Stimulated activated CD8-positive, alpha-beta memory T cell treated with anti-CD3 and anti-CD28 coated beads, Interleukin-15, amount 100 ng/mL, for 48 hours (primary cell): ENCODE measurements around the gene GLI1.
"Not testable (repeated sequence)": the region's sequence is repeated elsewhere in the genome, so short reads cannot be mapped to it uniquely, and the experiment has no call there.

Source experiments
- DNase-seq, 2 donors: peaks; one replicate each; pipeline ENCODE4 v3.0.0-alpha.2; 2020; ENCODE audit warnings: low read depth in 2 of 2

Gene GLI1

DNA sequence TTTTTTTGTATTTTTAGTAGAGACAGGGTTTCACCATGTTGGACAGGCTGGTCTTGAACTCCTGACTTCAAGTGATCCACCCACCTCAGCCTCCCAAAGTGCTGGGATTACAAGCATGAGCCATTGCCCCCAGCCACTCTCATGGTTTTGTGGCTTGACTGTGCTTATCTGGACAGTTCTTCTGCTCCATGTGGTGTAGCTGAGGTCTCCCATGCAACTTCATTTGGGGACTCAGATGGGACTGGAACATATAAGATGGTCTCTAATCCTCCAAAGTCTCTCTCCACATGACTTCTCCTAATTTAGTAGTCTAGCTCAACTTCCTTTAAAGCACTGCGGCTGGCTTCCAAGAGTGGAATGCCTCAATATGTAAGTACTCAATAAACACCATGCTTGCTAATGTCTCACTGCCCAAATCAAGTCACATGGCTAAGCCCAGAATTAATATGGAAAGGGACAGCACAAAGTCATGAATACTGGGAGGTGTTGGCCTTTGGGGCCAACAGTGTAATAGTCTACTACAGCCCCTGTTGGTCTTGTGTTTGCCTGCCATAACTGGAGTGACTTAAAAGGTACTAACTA is 17.6 kb upstream of the GLI1 start:
- no peak for DNase-seq

DNA sequence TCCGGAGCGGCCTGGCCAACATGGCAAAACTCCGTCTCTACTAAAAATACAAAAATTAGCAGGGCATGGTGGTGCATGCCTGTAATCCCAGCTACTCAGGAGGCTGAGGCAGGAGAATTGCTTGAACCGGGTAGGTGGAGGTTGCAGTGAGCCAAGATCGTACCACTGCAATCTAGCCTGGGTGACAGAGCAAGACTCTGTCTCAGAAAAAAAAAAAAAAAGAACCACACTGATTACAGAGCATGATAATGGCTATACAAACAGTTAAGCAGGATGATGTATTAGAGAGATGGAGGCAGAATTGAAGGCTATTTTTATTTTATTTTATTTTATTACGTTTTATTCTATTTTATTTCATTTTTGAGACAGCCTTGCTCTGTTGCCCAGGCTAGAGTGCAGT is 15.2 kb upstream of the GLI1 start:
- DNase-seq = not testable (repeated sequence)

DNA sequence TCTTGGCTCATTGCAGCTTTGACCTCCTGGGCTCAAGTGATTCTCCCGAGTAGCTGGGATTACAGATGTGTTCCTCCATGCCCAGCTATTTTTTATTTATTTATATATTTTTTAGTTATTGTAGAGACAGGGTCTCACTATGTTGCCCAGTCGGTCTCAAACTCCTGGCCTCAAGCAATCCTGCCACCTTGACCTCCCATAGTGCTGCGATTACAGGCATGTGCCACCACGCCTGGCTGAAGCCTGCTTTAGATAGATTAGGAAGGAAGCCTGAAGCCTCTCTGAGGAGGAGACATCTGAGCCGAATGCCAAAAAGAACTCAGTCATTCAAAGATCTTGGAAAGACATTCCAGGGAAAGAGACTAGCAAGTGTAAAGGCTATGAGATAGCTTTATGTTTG is 14.8 kb upstream of the GLI1 start:
- no peak for DNase-seq

DNA sequence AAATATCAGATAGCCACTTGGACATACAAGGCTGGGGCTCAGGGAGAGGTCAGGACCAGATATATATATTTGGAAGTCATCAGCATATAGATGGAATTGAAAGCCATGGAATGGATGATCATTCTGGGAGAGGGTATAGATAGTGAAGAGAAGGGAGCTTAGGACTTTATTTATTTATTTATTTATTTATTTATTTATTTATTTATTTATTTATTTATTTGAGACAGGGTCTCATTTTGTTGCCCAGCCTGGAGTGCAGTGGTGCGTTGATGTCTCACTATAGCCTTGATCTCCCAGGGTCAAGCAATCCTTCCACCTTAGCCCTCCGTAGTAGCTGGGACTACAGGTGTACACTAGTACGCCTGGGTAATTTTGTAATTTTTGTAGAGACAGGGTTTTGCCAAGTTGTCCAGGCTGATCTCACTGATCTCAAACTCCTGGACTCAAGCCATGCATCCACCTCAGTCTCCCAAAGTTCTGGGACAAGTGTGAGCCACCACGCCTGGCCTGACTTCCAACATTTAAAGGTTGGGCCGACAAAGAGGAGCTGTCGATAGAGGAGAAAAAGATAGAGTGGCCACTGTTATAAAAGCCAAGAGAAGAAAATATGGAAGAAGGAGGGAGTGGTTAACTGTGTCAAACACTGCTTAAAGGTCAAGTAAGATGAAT is 13.2 kb upstream of the GLI1 start:
- no peak for DNase-seq

DNA sequence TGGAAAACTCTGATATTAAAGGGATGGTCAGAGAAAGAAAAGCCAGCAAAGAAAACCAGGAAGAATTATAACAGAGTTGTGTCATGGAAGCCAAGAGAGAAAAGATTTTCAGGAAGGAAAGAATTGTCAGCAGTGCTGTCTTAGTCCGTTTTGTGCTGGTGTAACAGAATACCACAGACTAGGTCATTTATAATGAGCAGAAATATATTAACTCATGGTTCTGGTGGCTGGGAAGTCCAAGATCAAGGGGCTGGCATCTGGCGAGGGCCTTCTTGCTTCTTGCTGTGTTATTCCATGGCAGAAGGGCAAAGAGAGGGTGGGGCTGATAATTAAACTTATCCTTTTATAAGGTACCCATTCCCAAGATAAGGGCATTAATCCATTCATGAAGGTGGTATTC is 10.9 kb upstream of the GLI1 start:
- no peak for DNase-seq

DNA sequence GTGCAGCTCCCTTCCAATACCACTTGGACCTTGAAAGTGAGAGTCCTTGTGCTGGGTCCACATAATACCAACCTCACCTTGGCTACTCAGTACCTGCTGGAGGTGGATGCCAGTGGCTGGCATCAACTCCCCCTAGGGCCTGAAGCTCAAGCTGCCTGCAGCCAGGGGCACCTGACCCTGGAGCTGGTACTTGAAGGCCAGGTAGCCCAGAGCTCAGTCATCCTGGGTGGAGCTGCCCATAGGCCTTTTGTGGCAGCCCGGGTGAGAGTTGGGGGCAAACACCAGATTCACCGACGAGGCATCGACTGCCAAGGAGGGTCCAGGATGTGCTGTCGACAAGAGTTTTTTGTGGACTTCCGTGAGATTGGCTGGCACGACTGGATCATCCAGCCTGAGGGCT is 10.2 kb upstream of the GLI1 start:
- DNase-seq = no peak

DNA sequence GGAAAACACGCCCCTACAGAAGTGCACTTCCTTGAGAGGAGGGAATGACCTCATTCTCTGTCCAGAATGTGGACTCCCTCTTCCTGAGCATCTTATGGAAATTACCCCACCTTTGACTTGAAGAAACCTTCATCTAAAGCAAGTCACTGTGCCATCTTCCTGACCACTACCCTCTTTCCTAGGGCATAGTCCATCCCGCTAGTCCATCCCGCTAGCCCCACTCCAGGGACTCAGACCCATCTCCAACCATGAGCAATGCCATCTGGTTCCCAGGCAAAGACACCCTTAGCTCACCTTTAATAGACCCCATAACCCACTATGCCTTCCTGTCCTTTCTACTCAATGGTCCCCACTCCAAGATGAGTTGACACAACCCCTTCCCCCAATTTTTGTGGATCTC is 9.5 kb upstream of the GLI1 start:
- no peak for DNase-seq

DNA sequence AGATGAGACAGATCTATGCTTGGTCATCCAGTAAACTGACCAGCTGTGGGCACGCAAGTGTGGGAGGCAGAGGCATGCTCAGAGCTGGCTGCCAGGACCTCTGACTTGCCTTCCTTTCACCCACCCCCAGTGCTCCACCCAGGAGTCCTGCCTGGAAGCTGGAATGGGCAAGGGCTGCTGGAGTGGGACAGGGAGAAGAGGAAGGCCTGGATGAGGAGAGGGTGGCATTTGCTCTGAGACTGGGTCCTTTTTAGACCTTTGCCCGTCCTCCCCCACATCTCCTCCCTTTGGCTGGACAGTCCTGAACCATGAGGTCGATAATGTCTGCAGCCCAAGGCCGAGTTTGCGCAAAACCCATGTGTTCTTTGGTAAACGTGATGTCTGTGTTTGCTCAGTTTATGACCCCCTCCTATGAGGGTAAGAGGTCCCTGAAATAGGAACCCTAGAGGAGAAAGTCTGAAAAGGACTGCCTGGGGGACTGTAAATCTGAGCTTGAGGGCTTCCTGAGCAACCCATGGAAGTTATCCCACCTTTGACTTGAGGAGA is 8.3 kb upstream of the GLI1 start:
- no peak for DNase-seq

DNA sequence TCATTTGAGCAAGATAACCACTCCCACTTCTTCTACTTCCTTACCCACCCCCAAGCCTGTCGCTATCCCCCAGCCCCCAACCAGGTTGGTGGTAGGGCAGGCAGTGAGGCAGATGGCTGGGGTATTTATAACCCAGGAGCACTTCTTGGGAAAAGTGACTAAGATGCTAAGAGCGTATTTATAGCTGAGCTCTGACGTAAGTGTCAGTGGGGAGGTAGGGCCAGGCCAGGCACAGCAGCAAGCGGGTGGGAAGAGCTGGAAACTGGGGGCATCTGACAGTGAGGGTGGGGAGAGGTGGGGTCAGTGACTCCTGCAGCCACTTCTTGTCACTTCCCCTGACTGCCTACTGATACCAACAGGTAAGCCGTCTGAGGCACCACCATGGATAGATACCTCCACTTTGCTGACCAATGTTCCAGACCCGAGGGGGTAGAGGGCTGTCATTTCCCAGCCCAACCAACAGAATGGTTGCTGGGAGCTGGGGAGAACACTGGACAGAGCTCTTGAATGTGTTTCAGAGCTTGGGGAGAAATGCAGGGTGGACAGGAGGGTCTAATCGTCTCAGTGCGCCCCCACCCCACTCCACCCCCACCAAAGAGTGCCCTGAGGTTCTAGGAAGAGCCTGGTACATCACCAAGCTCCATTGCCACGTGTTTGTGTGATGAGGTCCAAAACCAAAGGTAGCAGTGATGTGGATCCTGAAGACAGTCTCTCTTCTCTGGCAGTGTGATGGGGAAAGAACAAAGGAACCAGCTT is 7.2 kb upstream of the GLI1 start:
- DNase-seq = no peak

DNA sequence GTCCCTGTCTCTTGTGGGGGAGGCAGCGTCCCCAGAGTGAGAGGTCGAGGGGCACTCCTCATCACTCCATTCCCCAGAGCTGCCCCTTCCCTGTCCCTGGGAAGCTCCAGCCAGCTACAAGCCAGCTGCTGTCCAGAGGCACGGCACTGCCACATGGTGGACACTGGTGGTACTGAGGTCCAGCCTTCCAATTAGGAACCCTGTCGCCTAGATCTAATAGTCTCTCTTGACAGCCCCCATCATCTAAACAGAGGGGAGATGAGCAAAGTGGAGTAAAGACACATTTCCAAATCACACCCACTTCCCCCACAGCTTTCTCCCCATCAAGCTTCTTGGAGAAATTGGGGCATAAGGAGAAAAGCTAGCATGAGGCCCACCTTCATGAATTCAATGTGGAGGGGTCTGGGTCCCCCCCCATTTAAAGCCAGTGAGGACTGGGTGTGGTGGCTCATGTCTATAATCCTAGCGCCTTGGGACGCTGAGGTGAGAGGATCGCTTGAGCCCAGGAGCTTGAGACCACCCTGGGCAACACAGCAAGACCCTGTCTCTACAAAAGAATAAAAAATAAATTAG is 6.6 kb upstream of the GLI1 start:
- DNase-seq = no peak

DNA sequence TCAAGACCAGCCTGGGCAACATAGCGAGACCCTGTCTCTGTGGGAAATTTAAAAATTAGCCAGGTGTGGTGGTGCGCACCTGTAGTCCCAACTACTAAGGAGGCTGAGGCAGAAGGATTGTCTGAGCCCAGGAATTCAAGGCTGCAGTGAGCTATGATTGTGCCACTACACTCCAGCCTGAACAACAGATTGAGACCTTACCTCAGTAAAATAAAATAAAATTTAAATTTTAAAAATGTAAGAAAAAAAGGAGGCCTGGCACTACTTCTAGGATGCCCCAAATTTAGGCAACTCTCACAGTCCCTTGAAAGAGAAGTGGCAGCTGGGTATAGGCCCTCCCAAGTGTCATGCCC is 5.4 kb upstream of the GLI1 start:
- DNase-seq = no peak

DNA sequence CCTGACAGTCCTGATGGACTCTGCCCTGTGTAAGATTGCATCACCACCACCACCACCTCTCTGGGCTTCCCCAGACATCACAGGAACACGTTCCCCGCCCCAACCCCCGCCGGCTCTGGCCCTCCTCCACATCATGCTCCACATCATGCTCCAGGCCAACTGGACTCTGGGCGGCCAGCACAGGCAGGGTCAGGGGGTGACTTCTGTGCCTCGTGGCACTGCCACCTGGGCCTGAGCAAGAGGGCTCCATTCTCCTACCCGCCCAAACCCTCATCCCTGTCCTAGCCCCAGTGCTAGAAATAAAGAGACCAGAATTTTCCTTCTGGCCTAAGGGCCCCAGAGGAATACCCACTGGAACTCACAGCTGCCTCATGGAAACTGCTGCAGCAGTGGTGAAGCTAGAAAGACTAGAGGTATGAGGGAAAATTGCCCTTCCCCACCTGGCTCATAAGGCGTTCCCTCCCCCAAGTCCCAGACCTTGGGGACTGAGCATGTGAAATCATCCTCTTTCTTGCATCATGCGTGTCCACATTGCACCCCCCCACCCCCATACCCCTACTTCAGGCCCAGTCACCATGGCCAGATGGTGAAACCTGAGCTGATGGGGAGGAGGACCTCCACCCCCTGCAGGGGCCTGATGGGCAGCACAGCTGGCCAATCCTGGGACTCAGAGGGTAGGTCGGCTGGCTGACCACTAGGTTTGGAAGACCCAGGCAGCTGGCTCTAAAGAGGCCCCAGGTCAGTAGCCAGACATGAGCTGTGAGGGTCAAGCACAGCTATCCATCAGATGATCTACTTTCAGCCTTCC is 4.8 kb upstream of the GLI1 start, which contains the start of gene INHBE:
TSS of gene INHBE (plus strand) at position 742 of the 808 bp plus-strand sequence. CDS start 230 bp downstream, outside the sequence.
- DNase-seq = no peak

DNA sequence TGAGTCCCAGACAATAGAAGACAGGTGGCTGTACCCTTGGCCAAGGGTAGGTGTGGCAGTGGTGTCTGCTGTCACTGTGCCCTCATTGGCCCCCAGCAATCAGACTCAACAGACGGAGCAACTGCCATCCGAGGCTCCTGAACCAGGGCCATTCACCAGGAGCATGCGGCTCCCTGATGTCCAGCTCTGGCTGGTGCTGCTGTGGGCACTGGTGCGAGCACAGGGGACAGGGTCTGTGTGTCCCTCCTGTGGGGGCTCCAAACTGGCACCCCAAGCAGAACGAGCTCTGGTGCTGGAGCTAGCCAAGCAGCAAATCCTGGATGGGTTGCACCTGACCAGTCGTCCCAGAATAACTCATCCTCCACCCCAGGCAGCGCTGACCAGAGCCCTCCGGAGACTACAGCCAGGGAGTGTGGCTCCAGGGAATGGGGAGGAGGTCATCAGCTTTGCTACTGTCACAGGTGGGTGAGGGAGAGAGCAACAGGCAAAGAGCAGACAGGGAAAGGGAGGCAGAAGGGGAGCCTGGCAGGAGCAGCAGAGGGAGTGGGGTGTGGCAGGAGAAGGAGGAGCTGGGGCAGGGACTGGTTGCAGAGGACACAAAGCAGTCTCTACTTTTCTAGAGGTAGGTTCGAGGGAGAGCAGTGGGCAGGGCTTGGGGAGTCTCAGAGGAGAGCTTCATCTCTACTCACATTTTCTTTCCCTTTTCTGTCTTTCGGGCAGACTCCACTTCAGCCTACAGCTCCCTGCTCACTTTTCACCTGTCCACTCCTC is 4.0 kb upstream of the GLI1 start:
- no peak for DNase-seq

DNA sequence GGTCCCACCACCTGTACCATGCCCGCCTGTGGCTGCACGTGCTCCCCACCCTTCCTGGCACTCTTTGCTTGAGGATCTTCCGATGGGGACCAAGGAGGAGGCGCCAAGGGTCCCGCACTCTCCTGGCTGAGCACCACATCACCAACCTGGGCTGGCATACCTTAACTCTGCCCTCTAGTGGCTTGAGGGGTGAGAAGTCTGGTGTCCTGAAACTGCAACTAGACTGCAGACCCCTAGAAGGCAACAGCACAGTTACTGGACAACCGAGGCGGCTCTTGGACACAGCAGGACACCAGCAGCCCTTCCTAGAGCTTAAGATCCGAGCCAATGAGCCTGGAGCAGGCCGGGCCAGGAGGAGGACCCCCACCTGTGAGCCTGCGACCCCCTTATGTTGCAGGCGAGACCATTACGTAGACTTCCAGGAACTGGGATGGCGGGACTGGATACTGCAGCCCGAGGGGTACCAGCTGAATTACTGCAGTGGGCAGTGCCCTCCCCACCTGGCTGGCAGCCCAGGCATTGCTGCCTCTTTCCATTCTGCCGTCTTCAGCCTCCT is 3.4 kb upstream of the GLI1 start:
- no peak for DNase-seq

DNA sequence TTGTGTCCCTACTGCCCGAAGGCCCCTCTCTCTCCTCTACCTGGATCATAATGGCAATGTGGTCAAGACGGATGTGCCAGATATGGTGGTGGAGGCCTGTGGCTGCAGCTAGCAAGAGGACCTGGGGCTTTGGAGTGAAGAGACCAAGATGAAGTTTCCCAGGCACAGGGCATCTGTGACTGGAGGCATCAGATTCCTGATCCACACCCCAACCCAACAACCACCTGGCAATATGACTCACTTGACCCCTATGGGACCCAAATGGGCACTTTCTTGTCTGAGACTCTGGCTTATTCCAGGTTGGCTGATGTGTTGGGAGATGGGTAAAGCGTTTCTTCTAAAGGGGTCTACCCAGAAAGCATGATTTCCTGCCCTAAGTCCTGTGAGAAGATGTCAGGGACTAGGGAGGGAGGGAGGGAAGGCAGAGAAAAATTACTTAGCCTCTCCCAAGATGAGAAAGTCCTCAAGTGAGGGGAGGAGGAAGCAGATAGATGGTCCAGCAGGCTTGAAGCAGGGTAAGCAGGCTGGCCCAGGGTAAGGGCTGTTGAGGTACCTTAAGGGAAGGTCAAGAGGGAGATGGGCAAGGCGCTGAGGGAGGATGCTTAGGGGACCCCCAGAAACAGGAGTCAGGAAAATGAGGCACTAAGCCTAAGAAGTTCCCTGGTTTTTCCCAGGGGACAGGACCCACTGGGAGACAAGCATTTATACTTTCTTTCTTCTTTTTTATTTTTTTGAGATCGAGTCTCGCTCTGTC is 2.7 kb upstream of the GLI1 start:
- no peak for DNase-seq

DNA sequence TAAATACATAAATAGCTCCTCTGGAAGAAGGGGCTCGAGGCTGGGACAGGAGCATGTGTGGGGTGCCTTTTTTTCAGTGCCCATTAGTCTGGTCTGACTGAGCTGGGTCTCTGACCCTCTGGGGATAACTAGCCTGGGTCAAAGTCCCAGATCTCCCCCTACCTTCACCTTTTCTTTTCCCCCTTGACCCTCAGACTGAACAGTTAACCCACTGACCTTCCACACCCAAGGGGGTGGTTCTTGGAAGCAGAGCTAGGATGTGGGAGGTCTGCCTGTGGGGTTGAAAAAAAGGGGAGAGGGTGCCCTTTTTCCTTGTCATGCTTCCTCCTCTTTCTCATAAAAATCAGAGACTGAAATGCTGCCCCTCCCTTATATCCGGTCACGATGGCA is 925 bp upstream of the GLI1 start:
- no peak for DNase-seq

DNA sequence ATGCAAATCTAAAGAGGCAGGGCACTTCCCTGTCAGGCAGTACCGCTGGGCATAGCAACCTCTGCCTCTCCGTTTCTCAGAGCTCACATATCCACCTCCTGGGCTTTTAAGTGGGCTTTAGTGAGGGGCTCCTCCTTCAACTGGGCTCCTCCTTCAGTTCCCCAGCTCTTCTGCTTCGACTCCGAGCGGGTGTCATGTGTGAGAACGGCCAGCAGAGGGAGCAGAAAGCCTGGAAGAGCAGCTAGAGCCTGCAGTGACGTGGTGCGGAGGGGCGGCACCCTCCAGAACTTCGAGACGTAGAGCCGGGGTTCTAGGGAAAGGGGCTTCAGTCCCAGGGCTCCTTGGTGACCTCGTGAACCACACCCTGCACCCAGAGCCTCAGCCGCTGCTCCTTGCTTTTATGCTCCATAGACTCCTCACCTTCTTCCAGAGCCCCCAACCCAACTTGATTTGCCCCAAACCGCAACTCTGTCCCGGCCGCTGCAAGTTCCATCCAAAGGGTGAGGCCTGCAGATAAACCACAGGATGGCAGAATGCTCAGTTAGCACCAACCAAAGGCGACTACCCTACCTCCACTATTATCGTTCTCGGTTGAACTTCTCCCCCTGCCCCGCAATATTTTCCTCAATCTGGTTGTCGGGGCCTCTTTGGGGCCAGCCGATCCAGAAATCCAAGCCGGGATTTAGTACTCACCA is 383 bp upstream of the GLI1 start:
- peak; percentile 89 to 92 for DNase-seq

DNA sequence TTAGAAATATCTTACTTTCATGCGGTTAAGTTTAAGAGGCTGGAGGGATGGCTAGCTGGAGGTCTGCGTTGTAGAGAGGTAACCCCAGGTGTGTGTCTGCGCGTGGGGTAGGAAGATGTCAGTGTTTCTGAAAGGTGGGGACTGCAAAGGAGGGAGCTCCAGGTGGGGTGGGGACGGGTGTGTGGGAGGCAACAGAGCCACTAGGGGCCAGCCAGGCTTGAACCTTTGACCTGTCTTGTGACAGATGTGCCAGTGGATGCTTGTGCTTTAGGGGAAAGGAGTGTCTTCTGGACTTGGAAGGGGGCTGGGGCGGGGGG is 841 bp downstream of the GLI1 start:
- DNase-seq = no peak

DNA sequence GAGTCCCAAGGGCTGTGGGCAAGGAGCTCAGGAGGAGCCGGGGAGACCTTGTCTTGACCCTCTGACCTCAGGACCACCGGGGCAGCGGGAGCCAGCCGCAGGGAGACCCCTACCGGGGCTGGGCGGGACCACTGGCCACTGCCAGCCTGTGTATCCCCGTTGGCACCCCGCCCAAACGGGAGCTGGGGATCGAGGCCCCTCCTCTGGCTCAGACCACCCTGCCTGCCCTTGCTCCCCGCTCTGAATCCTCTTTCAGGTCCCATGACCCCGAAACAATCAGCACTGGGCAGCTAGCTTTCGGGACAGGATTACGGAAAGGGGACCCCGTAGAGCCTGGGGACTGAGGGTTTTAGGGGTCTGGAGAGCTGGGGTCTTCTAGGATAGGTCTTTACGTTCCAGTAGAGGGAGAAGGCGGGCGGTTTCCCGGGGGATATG is 1.3 kb downstream of the GLI1 start:
- no peak for DNase-seq
